ENCODE measurements around the gene ANKRD7. TPM values are rescaled to one million over a fixed set of nuclear protein-coding genes. Genes with fewer than 3 reads are reported as not detected.

Gene ANKRD7, protein sequence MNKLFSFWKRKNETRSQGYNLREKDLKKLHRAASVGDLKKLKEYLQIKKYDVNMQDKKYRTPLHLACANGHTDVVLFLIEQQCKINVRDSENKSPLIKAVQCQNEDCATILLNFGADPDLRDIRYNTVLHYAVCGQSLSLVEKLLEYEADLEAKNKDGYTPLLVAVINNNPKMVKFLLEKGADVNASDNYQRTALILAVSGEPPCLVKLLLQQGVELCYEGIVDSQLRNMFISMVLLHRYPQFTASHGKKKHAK
- total RNA-seq = 2.5 TPM

DNA sequence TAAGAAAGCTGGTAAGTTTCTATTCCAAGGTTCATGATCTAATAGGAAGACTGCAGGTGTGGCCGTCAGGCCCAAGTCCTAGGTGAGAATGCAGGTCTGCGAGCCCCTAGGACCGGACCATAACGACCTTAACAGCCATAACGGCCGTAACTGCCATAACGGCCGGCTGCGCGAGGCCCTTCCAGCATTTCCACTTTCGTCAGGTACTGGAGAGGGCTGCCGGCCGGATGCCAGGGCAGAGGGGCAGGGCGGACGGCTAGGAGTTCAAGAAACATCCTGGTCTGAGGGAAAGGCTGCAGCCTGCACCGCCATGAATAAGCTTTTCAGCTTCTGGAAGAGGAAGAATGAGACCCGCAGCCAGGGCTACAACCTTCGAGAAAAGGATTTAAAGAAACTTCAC, at the start of gene ANKRD7:
Gene ANKRD7, plus strand, starts transcription at position 184 of the 400 bp plus-strand sequence. Its CDS starts 127 bp downstream, at position 311.

DNA sequence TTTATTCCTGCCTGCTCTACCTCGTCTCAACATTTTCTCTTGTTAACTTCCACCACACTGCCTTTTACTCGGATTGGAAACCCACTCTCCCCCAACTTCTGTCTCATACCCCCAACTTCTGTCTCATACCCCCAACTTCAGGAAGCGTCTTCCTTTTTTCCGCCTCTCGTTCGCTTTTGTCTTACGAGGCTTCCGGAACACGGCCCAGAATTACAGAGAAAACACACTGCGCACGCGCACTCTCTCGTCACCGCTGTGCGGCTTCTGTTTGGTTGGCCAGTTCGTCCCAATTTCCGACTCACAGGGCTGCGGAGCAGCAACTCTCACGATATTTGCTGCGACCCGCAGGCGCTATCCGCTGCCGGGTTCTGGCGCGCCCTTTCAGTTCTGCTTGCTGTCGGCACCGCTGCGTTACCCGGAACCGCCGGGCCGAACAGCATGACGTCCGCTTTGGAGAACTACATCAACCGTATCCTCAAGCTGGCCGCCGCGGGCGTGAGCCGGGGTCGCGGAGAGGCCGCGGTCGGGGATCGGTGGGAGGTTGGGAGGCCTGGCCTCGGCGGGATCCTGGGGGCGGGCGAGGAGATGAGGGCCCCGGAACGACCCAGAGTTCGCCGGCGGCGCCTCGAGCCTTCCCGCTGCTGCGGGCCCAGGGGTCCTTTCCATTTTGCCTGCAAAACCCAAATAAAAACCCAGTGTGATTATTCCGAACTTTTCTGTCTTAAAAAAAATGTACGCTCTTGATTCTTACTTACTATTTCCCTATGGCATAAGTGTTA, 40.5 kb upstream of the ANKRD7 start, which contains the start of gene LSM8:
Gene LSM8, plus strand, starts transcription at position 379 of the 779 bp plus-strand sequence. Its CDS starts 60 bp downstream, at position 439.

Other genes starting within 250 kb of the ANKRD7 start
- 44.4 TPM for gene LSM8, start 40.5 kb upstream of the ANKRD7 start, total RNA-seq

All from metanephros (tissue), 1 donor.